Liver (tissue), 3 donors: ENCODE measurements around the gene AMZ1.

ENCODE experiments used
- HNF4G ChIP-seq: IDR thresholded peaks from 2 replicates; pipeline ENCODE4 v1.6.1; 2016; ENCODE audit warnings: antibody characterized with exemption
- NR2F2 ChIP-seq: IDR thresholded peaks from 2 replicates; pipeline ENCODE4 v1.6.1; 2016; ENCODE audit warnings: antibody characterized with exemption
- RAD21 ChIP-seq, 2 donors: IDR thresholded peaks; 2 replicates each; pipeline ENCODE4 v1.6.1; 2016; ENCODE audit warnings: antibody characterized with exemption in 2 of 2, mild to moderate bottlenecking in 2 of 2
- RXRA ChIP-seq, 2 donors: IDR thresholded peaks; 2 replicates each; pipeline ENCODE4 v1.6.1; 2017 to 2018; ENCODE audit warnings: antibody characterized with exemption in 2 of 2, mild to moderate bottlenecking in 1 of 2
- TF ChIP-seq, protein P1 (sequence below): fragments of 150-350 bp; IDR thresholded peaks from 2 replicates; pipeline ENCODE4 v1.5.1; 2017; ENCODE audit warnings: improper control_type of control experiment, low read depth, low read length; ENCODE audit not compliant: missing input control
- TF ChIP-seq, protein P2 (sequence below): IDR thresholded peaks from 2 replicates; pipeline ENCODE4 v1.6.1; 2016; ENCODE audit warnings: antibody characterized with exemption
- donor health status: healthy.
- donor health status: healthy.

DNA sequence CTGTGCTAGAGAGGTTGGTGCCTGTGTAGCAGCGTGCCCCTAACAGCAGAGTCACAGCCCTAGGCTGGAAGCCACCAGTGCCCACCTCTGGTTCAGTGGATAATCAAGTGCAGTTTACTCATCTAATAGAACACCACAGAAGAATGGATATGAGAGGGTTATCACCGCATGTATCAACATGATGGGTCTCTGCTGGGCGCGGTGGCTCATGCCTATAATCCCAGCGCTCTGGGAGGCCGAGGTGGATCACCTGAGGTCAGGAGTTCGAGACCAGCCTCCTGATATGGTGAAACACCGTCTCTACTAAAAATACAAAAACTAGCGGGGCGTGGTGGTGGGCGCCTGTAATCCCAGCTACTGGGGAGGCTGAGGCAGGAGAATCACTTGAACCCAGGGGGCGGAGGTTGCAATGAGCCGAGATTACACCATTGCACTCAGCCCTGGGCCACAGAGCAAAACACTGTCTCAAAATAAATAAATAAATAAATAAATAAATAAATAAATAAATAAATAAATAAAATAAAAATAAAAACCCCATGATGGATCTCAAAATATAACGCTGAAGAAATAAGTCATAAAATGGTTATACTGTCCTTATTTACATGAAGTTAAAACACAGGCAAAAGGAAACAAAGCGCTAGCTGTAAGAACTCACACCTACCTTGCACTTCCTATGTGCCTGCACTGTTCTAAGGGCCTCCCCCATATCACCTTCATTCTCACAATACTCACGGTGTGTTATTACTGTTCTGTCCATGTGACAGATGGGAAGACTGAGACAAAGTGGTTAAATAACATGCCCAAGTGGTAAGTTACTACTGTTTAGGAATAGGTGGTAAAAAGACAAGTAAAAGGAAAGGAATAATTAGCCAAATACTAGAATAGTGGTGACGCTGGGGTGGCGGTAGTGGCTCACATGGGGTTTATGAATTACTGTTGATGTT is 70.9 kb downstream of the AMZ1 start:
- TF ChIP-seq, protein P1, sequence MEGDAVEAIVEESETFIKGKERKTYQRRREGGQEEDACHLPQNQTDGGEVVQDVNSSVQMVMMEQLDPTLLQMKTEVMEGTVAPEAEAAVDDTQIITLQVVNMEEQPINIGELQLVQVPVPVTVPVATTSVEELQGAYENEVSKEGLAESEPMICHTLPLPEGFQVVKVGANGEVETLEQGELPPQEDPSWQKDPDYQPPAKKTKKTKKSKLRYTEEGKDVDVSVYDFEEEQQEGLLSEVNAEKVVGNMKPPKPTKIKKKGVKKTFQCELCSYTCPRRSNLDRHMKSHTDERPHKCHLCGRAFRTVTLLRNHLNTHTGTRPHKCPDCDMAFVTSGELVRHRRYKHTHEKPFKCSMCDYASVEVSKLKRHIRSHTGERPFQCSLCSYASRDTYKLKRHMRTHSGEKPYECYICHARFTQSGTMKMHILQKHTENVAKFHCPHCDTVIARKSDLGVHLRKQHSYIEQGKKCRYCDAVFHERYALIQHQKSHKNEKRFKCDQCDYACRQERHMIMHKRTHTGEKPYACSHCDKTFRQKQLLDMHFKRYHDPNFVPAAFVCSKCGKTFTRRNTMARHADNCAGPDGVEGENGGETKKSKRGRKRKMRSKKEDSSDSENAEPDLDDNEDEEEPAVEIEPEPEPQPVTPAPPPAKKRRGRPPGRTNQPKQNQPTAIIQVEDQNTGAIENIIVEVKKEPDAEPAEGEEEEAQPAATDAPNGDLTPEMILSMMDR, result no peak
- TF ChIP-seq, protein P2, sequence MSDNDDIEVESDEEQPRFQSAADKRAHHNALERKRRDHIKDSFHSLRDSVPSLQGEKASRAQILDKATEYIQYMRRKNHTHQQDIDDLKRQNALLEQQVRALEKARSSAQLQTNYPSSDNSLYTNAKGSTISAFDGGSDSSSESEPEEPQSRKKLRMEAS, result no peak
- TF ChIP-seq HNF4G, result no peak
- no peak for TF ChIP-seq RXRA (IDR thresholded peaks at IDR 0.05)
- TF ChIP-seq NR2F2, result no peak
- no peak for TF ChIP-seq RAD21 (IDR thresholded peaks at IDR 0.05)
